GM12878 (cell line): ENCODE measurements around the gene GRIN2A. TPM values are rescaled to one million over a fixed set of nuclear protein-coding genes. Genes with fewer than 3 reads are reported as not detected.

Experiments
- ATAC-seq: fragments of 200-7000 bp; cut with Tn5 transposase; 3 replicates; pipeline ENCODE4 v1.9.1; 2020; ENCODE audit warnings: mild to moderate bottlenecking, moderate library complexity
- BruUV-seq: library from RNA; stranded (reverse); fragments of 400-500 nt; replicated peaks from 2 replicates; lab custom pipeline; 2021; lab: Mats Ljungman, UMichigan
- CTCF ChIA-PET: fragments of 300-600 bp; sonication (Branson Sonifier 250); formaldehyde crosslinking; extraction: SDS; loops from one replicate; lab custom pipeline; 2021; ENCODE audit warnings: inconsistent platforms; lab: Yijun Ruan, JAX
- POLR2A ChIA-PET: fragments of 350-600 bp; formaldehyde crosslinking; extraction: SDS; loops from one replicate; lab custom pipeline; 2021; ENCODE audit warnings: inconsistent platforms; lab: Charles Lee
- RAD21 ChIA-PET: fragments of 300-600 bp; sonication (Branson Sonifier 250); formaldehyde crosslinking; loops from one replicate; lab custom pipeline; 2023; ENCODE audit warnings: antibody characterized with exemption; ENCODE audit not compliant: unreplicated experiment; lab: Charles Lee
- SMC1A ChIA-PET: fragments of 300-600 bp; sonication (Branson Sonifier 250); formaldehyde crosslinking; loops from one replicate; lab custom pipeline; 2023; ENCODE audit not compliant: unreplicated experiment, uncharacterized antibody; lab: Charles Lee
- DNase-seq: peaks from one replicate; pipeline ENCODE4 v3.0.0-alpha.2; 2011; ENCODE audit warnings: low read depth, low spot score
- FAIRE-seq: peaks from 3 replicates; lab custom pipeline; 2011; peaks lifted over from hg19 to GRCh38; lab: Jason Lieb, UNC
- H2AFZ ChIP-seq: 2 replicates; pipeline ENCODE4 v1.6.0; 2011; ENCODE audit warnings: low read depth, low read length, control low read depth; ENCODE audit not compliant: control insufficient read depth
- H3K27ac ChIP-seq: 2 replicates; pipeline ENCODE4 v1.5.1; 2011; ENCODE audit warnings: control low read depth; ENCODE audit not compliant: control insufficient read depth, insufficient read depth
- H3K27me3 ChIP-seq, 2 experiments: replicated peaks in 1 of 2; 2 replicates each; pipeline versions ENCODE4 v1.6.0 to v1.6.1; 2011; ENCODE audit warnings: low read length in 1 of 2; ENCODE audit not compliant: control insufficient read depth in 2 of 2, insufficient read depth in 2 of 2
- H3K36me3 ChIP-seq, 2 experiments: 2 replicates each; pipeline ENCODE4 v1.5.1; 2011; ENCODE audit warnings: low read length in 1 of 2; ENCODE audit not compliant: control insufficient read depth in 2 of 2, insufficient read depth in 2 of 2
- H3K4me1 ChIP-seq: 2 replicates; pipeline ENCODE4 v1.6.1; 2011; ENCODE audit warnings: mild to moderate bottlenecking, low read length, moderate library complexity, mixed read lengths; ENCODE audit not compliant: control insufficient read depth, insufficient read depth
- H3K4me2 ChIP-seq: 2 replicates; pipeline ENCODE4 v1.6.0; 2011; ENCODE audit warnings: control low read depth; ENCODE audit not compliant: control insufficient read depth, insufficient read depth
- H3K4me3 ChIP-seq: fragments of 200-600 bp; sonication (generic); 2 replicates; pipeline ENCODE4 v1.5.1; 2016
- H3K79me2 ChIP-seq: 2 replicates; pipeline ENCODE4 v1.6.0; 2011; ENCODE audit warnings: low read length; ENCODE audit not compliant: control insufficient read depth, insufficient read depth
- H3K9ac ChIP-seq: 2 replicates; pipeline ENCODE4 v1.8.0; 2011; ENCODE audit warnings: low read length, control low read depth, mixed read lengths; ENCODE audit not compliant: control insufficient read depth, insufficient read depth
- H3K9me3 ChIP-seq: replicated peaks from 3 replicates; pipeline ENCODE4 v1.5.1; 2011; ENCODE audit warnings: mild to moderate bottlenecking, low read length; ENCODE audit not compliant: control insufficient read depth, insufficient read depth
- H4K20me1 ChIP-seq: 2 replicates; pipeline ENCODE4 v1.6.0; 2011; ENCODE audit not compliant: control insufficient read depth, insufficient read depth
- ATF7 ChIP-seq: fragments of 450-650 bp; IDR thresholded peaks from 2 replicates; pipeline ENCODE4 v1.6.1; 2016; ENCODE audit warnings: low read depth, mild to moderate bottlenecking
- BCL11A ChIP-seq: IDR thresholded peaks from 2 replicates; pipeline ENCODE4 v1.6.1; 2011; ENCODE audit warnings: low read depth, low read length
- CREB1 ChIP-seq: IDR thresholded peaks from 2 replicates; pipeline ENCODE4 v1.6.1; 2012; ENCODE audit warnings: low read depth, mild to moderate bottlenecking, inconsistent platforms
- DPF2 ChIP-seq: fragments of 450-650 bp; IDR thresholded peaks from 2 replicates; pipeline ENCODE4 v1.6.1; 2017; ENCODE audit warnings: mild to moderate bottlenecking
- HCFC1 ChIP-seq: fragments of 150-350 bp; IDR thresholded peaks from 2 replicates; pipeline ENCODE4 v1.6.1; 2014; ENCODE audit warnings: low read length
- HDAC2 ChIP-seq: fragments of 200-600 bp; sonication (generic); IDR thresholded peaks from 2 replicates; pipeline ENCODE4 v1.6.1; 2017
- MTA3 ChIP-seq: IDR thresholded peaks from 2 replicates; pipeline ENCODE4 v1.6.1; 2012; ENCODE audit warnings: low read length, inconsistent platforms, borderline replicate concordance
- POU2F2 ChIP-seq: IDR thresholded peaks from 3 replicates; pipeline ENCODE4 v1.6.1; 2011; ENCODE audit warnings: low read depth, mild to moderate bottlenecking, low read length, borderline replicate concordance
- RAD21 ChIP-seq: IDR thresholded peaks from 2 replicates; pipeline ENCODE4 v1.6.1; 2011; ENCODE audit warnings: mild to moderate bottlenecking, low read depth, low read length, moderate library complexity; ENCODE audit not compliant: insufficient read depth
- RUNX3 ChIP-seq: IDR thresholded peaks from 2 replicates; pipeline ENCODE4 v1.6.1; 2012; ENCODE audit warnings: low read length, inconsistent platforms
- TBL1XR1 ChIP-seq: IDR thresholded peaks from 2 replicates; pipeline ENCODE4 v1.6.1; 2012; ENCODE audit warnings: low read depth, low read length, improper control_type of control experiment
- YBX1 ChIP-seq: fragments of 450-650 bp; IDR thresholded peaks from 2 replicates; pipeline ENCODE4 v1.6.1; 2016; ENCODE audit warnings: antibody characterized with exemption
- ZNF217 ChIP-seq: fragments of 450-650 bp; IDR thresholded peaks from 2 replicates; pipeline ENCODE4 v1.6.1; 2017; ENCODE audit warnings: antibody characterized with exemption, mild to moderate bottlenecking
- ZNF24 ChIP-seq: fragments of 450-650 bp; IDR thresholded peaks from 2 replicates; pipeline ENCODE4 v1.6.1; 2017; ENCODE audit warnings: antibody characterized with exemption, mild to moderate bottlenecking
- ZNF384 ChIP-seq: IDR thresholded peaks from 2 replicates; pipeline ENCODE4 v1.6.1; 2012; ENCODE audit warnings: low read depth, mild to moderate bottlenecking, low read length, improper control_type of control experiment, borderline replicate concordance
- ZZZ3 ChIP-seq: IDR thresholded peaks from 2 replicates; pipeline ENCODE4 v1.6.1; 2011; ENCODE audit warnings: low read depth; ENCODE audit not compliant: control insufficient read depth, insufficient read length
- WGBS: methylation state at CpG from one replicate; pipeline ENCODE4 v1.1.6; 2016; ENCODE audit warnings: low lambda C conversion rate; ENCODE audit not compliant: insufficient replicate concordance, insufficient coverage; ENCODE audit errors: missing lambda C conversion rate; 5-methylcytosine and 5-hydroxymethylcytosine counted together
- in situ Hi-C: fragments of 300-500 bp; cut with MboI; formaldehyde crosslinking; loops from 9 replicates; pipeline ENCODE4 v1.14.3; 2018; ENCODE audit warnings: mixed read lengths
- intact Hi-C: fragments of 100-400 bp; cut with micrococcal nuclease; formaldehyde crosslinking; loops from one replicate; pipeline ENCODE4 v1.14.2; 2022; ENCODE audit not compliant: unreplicated experiment
- polyA plus RNA-seq, 11 experiments: library from polyadenylated mRNA; depleted of rRNA in 4 of 11; unstranded in 6 of 11; stranded (reverse) in 5 of 11; fragments of >200 nt; fragmentation: Nextera tagmentation in 4 of 11; fragmentation: Illumina TruSeq in 1 of 11; extraction: Ambion mirVana in 4 of 11; extraction: Trizol in 1 of 11; gene quantifications; 1 replicate in 1 of 11; 2 replicates in 10 of 11; pipeline versions ENCODE4 v1.2.1 to v1.2.3, GENCODE V29; 2011 to 2016; ENCODE audit warnings: inconsistent platforms in 2 of 11, missing spikeins in 2 of 11, low read depth in 1 of 11
- total RNA-seq, 4 experiments: library from RNA; depleted of rRNA in 3 of 4; stranded (reverse); fragments of >200 nt in 3 of 4; fragmentation: Illumina TruSeq in 1 of 4; extraction: Trizol in 1 of 4; gene quantifications; 2 replicates each; pipeline versions ENCODE4 v1.2.1 to v1.2.3, GENCODE V29; 2013 to 2021
- TF ChIP-seq, protein P1 (sequence below): IDR thresholded peaks from 2 replicates; pipeline ENCODE4 v1.6.1; 2012; ENCODE audit warnings: improper control_type of control experiment, low read depth, low read length; ENCODE audit not compliant: insufficient replicate concordance

The GRIN2A gene
- total and polyA plus RNA-seq, 10 of the 15 experiments (the other 5 are each of a cell fraction or from before 2014, with no cell fraction given): 2.4 to 13.3 (median 7.3) TPM

GRCh38 chr16:10067406-10067805, 114.8 kb downstream of the GRIN2A start:
- ChIA-PET CTCF (no interaction called here), POLR2A (no interaction called here), RAD21 (no interaction called here), SMC1A (no interaction called here)
- H4K20me1 ChIP-seq: no peaks in the 10 kb centered on the region
- in situ Hi-C loops (no loop called here), intact Hi-C loops (no loop called here)
- no peaks in the 10 kb centered on the region for H3K27me3 ChIP-seq
- no peak for ATAC-seq
- no peak for TF ChIP-seq HCFC1
- TF ChIP-seq MTA3: no peak
- no peak for TF ChIP-seq ZNF24
- no peaks in the 10 kb centered on the region for H3K79me2 ChIP-seq
- H3K27ac ChIP-seq: no peak overlapping the region
- no peaks in the 10 kb centered on the region; the same call in 2 of the 3 replicates for H3K9me3 ChIP-seq
- H3K4me3 ChIP-seq: no peak overlapping the region
- H3K36me3 ChIP-seq: no peaks in the 10 kb centered on the region; a peak in 1 of 4 replicates
- no TSS peak for BruUV-seq
- no peaks in the 10 kb centered on the region for H3K4me1 ChIP-seq
- H3K4me2 ChIP-seq: no peak overlapping the region
- FAIRE-seq: no peak
- H3K9ac ChIP-seq: no peak overlapping the region
- no peak for DNase-seq
- H2AFZ ChIP-seq: no peak overlapping the region
- WGBS: 29% methylated on average over 4 of the region's 4 CpGs

- Histone ChIP-seq H3K27ac (no peak overlapping the region), H3K4me2 (no peak overlapping the region), H3K4me1 (no peaks in the 10 kb centered on the region), H2AFZ (no peak overlapping the region), H3K4me3 (no peak overlapping the region), H3K79me2 (no peaks in the 10 kb centered on the region), H3K36me3 (no peaks in the 10 kb centered on the region; a peak in 1 of 4 replicates), H3K9me3 (no peaks in the 10 kb centered on the region; the same call in 2 of the 3 replicates), H3K27me3 (peaks cover 0 to 3% of the 10 kb centered on the region in 2 experiments; a peak in 1 of 4 replicates), H3K9ac (no peak overlapping the region), H4K20me1 (no peaks in the 10 kb centered on the region)
- SMC1A ChIA-PET: no interaction called here
- in situ Hi-C loops (no loop called here), intact Hi-C loops (no loop called here)
- FAIRE-seq (no peak), ATAC-seq (no peak), DNase-seq (no peak)
- BruUV-seq: no TSS peak
- CTCF ChIA-PET: no interaction called here
- RAD21 ChIA-PET: no interaction called here
- POLR2A ChIA-PET: no interaction called here
- WGBS: 5% methylated on average over 4 of the region's 4 CpGs
- no peak for TF ChIP-seq CREB1
- no peak for TF ChIP-seq POU2F2
- TF ChIP-seq ZNF217: no peak
- TF ChIP-seq ATF7: no peak
- TF ChIP-seq TBL1XR1: no peak
- no peak for TF ChIP-seq RAD21
- TF ChIP-seq DPF2: no peak
- TF ChIP-seq YBX1: no peak
- no peak for TF ChIP-seq BCL11A
- TF ChIP-seq ZNF384: no peak
- no peak for TF ChIP-seq ZZZ3
- TF ChIP-seq RUNX3: no peak
- TF ChIP-seq, protein P1, sequence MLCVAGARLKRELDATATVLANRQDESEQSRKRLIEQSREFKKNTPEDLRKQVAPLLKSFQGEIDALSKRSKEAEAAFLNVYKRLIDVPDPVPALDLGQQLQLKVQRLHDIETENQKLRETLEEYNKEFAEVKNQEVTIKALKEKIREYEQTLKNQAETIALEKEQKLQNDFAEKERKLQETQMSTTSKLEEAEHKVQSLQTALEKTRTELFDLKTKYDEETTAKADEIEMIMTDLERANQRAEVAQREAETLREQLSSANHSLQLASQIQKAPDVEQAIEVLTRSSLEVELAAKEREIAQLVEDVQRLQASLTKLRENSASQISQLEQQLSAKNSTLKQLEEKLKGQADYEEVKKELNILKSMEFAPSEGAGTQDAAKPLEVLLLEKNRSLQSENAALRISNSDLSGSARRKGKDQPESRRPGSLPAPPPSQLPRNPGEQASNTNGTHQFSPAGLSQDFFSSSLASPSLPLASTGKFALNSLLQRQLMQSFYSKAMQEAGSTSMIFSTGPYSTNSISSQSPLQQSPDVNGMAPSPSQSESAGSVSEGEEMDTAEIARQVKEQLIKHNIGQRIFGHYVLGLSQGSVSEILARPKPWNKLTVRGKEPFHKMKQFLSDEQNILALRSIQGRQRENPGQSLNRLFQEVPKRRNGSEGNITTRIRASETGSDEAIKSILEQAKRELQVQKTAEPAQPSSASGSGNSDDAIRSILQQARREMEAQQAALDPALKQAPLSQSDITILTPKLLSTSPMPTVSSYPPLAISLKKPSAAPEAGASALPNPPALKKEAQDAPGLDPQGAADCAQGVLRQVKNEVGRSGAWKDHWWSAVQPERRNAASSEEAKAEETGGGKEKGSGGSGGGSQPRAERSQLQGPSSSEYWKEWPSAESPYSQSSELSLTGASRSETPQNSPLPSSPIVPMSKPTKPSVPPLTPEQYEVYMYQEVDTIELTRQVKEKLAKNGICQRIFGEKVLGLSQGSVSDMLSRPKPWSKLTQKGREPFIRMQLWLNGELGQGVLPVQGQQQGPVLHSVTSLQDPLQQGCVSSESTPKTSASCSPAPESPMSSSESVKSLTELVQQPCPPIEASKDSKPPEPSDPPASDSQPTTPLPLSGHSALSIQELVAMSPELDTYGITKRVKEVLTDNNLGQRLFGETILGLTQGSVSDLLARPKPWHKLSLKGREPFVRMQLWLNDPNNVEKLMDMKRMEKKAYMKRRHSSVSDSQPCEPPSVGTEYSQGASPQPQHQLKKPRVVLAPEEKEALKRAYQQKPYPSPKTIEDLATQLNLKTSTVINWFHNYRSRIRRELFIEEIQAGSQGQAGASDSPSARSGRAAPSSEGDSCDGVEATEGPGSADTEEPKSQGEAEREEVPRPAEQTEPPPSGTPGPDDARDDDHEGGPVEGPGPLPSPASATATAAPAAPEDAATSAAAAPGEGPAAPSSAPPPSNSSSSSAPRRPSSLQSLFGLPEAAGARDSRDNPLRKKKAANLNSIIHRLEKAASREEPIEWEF: no peak
- no peak for TF ChIP-seq HDAC2
These were observed 117.2 kb downstream of the GRIN2A start for GRCh38 chr16:10065019-10065418.
